Suprapubic skin (tissue), 4 donors: ENCODE data around the gene GCLC. TPM values are rescaled to one million over a fixed set of nuclear protein-coding genes. Genes with fewer than 3 reads are reported as not detected.

ENCODE experiments used
- DNase-seq, 2 donors: peaks; one replicate each; pipeline ENCODE4 v3.0.0-alpha.2; 2019; ENCODE audit warnings: low spot score in 2 of 2
- H3K27ac ChIP-seq: fragments of 200-600 bp; sonication (generic); one replicate; pipeline ENCODE4 v1.5.1; 2019
- H3K27me3 ChIP-seq: fragments of 200-600 bp; sonication (generic); one replicate; pipeline ENCODE4 v1.5.1; 2019
- H3K36me3 ChIP-seq: fragments of 200-600 bp; sonication (generic); one replicate; pipeline ENCODE4 v1.5.1; 2019
- H3K4me1 ChIP-seq: fragments of 200-600 bp; sonication (generic); one replicate; pipeline ENCODE4 v1.5.1; 2019
- H3K4me3 ChIP-seq: fragments of 200-600 bp; sonication (generic); one replicate; pipeline ENCODE4 v1.5.1; 2019; ENCODE audit warnings: mild to moderate bottlenecking
- H3K9me3 ChIP-seq: fragments of 200-600 bp; sonication (generic); one replicate; pipeline ENCODE4 v1.5.1; 2019
- CTCF ChIP-seq, 2 donors: fragments of 200-600 bp in 1 of 2; fragments of 450-650 bp in 1 of 2; sonication (generic) in 1 of 2; IDR thresholded peaks; one replicate each; pipeline ENCODE4 v1.5.1; 2016 to 2019; ENCODE audit warnings: antibody characterized with exemption in 2 of 2, mild to moderate bottlenecking in 1 of 2, moderate library complexity in 1 of 2
- EP300 ChIP-seq: sonication (generic); formaldehyde crosslinking; IDR thresholded peaks from one replicate; pipeline ENCODE4 v1.6.1; 2017; ENCODE audit warnings: antibody characterized with exemption
- POLR2A ChIP-seq, 2 donors: fragments of 450-650 bp; IDR thresholded peaks; one replicate each; pipeline ENCODE4 v1.6.1; 2017; ENCODE audit warnings: antibody characterized with exemption in 2 of 2, mild to moderate bottlenecking in 2 of 2, moderate library complexity in 2 of 2
- POLR2AphosphoS5 ChIP-seq, 3 donors: sonication (generic); formaldehyde crosslinking; IDR thresholded peaks; one replicate each; pipeline ENCODE4 v1.6.1; 2017; ENCODE audit warnings: antibody characterized with exemption in 3 of 3
- WGBS: methylation state at CpG from one replicate; pipeline ENCODE4 v1.1.5; 2018; 5-methylcytosine and 5-hydroxymethylcytosine counted together
- total RNA-seq, 4 donors: library from RNA; depleted of rRNA; stranded (reverse); fragments of >200 nt; gene quantifications; one replicate each; pipeline ENCODE4 v1.1.0, GENCODE V29; 2016

Gene GCLC
- total RNA-seq, 4 donors from 2014 or later: 47.3 to 65.0 (median 51.1) TPM

GRCh38 chr6:53493635-53494025 lies 51.3 kb downstream of the GCLC start:
- peaks cover 10% of the 10 kb centered on the region for H3K36me3 ChIP-seq
- H3K9me3 ChIP-seq: no peaks in the 10 kb centered on the region
- WGBS: 53% methylated on average over 2 of the region's 2 CpGs
- H3K4me3 ChIP-seq: no peak overlapping the region
- no peaks in the 10 kb centered on the region for H3K27me3 ChIP-seq
- DNase-seq: no peak
- TF ChIP-seq POLR2A (IDR thresholded peaks at IDR 0.05): no peak
- no peak for TF ChIP-seq POLR2AphosphoS5 (IDR thresholded peaks at IDR 0.05)
- TF ChIP-seq EP300: no peak
- TF ChIP-seq CTCF (IDR thresholded peaks at IDR 0.05): no peak
- no peak overlapping the region for H3K27ac ChIP-seq
- peaks cover 8% of the 10 kb centered on the region for H3K4me1 ChIP-seq

GRCh38 chr6:53492860-53493634 lies 51.9 kb downstream of the GCLC start:
- TF ChIP-seq CTCF (IDR thresholded peaks at IDR 0.05) (peak; percentile 38 to 66), POLR2A (IDR thresholded peaks at IDR 0.05) (no peak)

GRCh38 chr6:53487080-53487479 lies 57.8 kb downstream of the GCLC start:
- H3K36me3 ChIP-seq: no peaks in the 10 kb centered on the region

More at GRCh38 chr6:53492860-53493634, 51.9 kb downstream of the GCLC start:
- no peaks in the 10 kb centered on the region for H3K27me3 ChIP-seq
- H3K4me3 ChIP-seq: no peak overlapping the region
- H3K9me3 ChIP-seq: no peaks in the 10 kb centered on the region
- H3K27ac ChIP-seq: no peak overlapping the region
- 25% methylated on average over 11 of the region's 11 CpGs for WGBS
- H3K36me3 ChIP-seq: peaks cover 6% of the 10 kb centered on the region
- peaks cover 8% of the 10 kb centered on the region for H3K4me1 ChIP-seq
- DNase-seq: no peak

GRCh38 chr6:53486679-53487078 lies 58.2 kb downstream of the GCLC start:
- H3K27me3 ChIP-seq: peaks cover 5% of the 10 kb centered on the region
- H3K4me3 ChIP-seq: no peak overlapping the region
- H3K4me1 ChIP-seq: peaks cover 20% of the 10 kb centered on the region
- TF ChIP-seq EP300 (no peak), POLR2AphosphoS5 (IDR thresholded peaks at IDR 0.05) (no peak), POLR2A (IDR thresholded peaks at IDR 0.05) (no peak), CTCF (IDR thresholded peaks at IDR 0.05) (no peak)
- H3K36me3 ChIP-seq: no peaks in the 10 kb centered on the region
- no peaks in the 10 kb centered on the region for H3K9me3 ChIP-seq
- H3K27ac ChIP-seq: no peak overlapping the region
- 74% methylated on average over 3 of the region's 3 CpGs for WGBS
- DNase-seq: no peak

More at GRCh38 chr6:53487080-53487479, 57.8 kb downstream of the GCLC start:
- H3K4me1 ChIP-seq: peaks cover 20% of the 10 kb centered on the region
- no peak for DNase-seq
- TF ChIP-seq CTCF (IDR thresholded peaks at IDR 0.05): no peak
- 37% methylated on average over 3 of the region's 3 CpGs for WGBS
- no peaks in the 10 kb centered on the region for H3K9me3 ChIP-seq
- no peak overlapping the region for H3K4me3 ChIP-seq
- no peak overlapping the region for H3K27ac ChIP-seq
- H3K27me3 ChIP-seq: peaks cover 5% of the 10 kb centered on the region

GRCh38 chr6:53484476-53485280 lies 60.2 kb downstream of the GCLC start:
- WGBS: 28% methylated on average over 9 of the region's 9 CpGs
- no peaks in the 10 kb centered on the region for H3K9me3 ChIP-seq
- peaks cover 20% of the 10 kb centered on the region for H3K4me1 ChIP-seq
- H3K4me3 ChIP-seq: no peak overlapping the region
- H3K27me3 ChIP-seq: peaks cover 5% of the 10 kb centered on the region
- peak; percentile 71 to 89 for DNase-seq
- TF ChIP-seq EP300: no peak
- peak; percentile 95 to 96 for TF ChIP-seq CTCF (IDR thresholded peaks at IDR 0.05)
- TF ChIP-seq POLR2AphosphoS5 (IDR thresholded peaks at IDR 0.05): no peak
- no peak for TF ChIP-seq POLR2A (IDR thresholded peaks at IDR 0.05)
- H3K27ac ChIP-seq: no peak overlapping the region
- H3K36me3 ChIP-seq: no peaks in the 10 kb centered on the region
